Heart left ventricle (tissue), 16 donors: ENCODE measurements around the gene FAM241A. TPM values are rescaled to one million over a fixed set of nuclear protein-coding genes. Genes with fewer than 3 reads are reported as not detected.

Source experiments
- ATAC-seq, 4 donors: fragments of 200-7000 bp; cut with Tn5 transposase; one replicate each; pipeline ENCODE4 v1.9.1; 2020 to 2022; ENCODE audit warnings: moderate library complexity in 4 of 4, mild to moderate bottlenecking in 3 of 4, moderate number of reproducible peaks in 1 of 4
- DNase-seq, 5 donors: peaks; one replicate each; pipeline ENCODE4 v3.0.0-alpha.2; 2020
- H3K27ac ChIP-seq, 12 donors: fragments of 200-600 bp; sonication (generic) in 4 of 12; one replicate each; pipeline versions ENCODE4 v1.5.0 to v1.8.0; 2016 to 2022; ENCODE audit warnings: mild to moderate bottlenecking in 2 of 12
- H3K27me3 ChIP-seq, 9 donors: fragments of 200-600 bp; sonication (generic) in 2 of 9; one replicate each; pipeline versions ENCODE4 v1.5.1 to v1.8.0; 2016 to 2022; ENCODE audit warnings: mild to moderate bottlenecking in 3 of 9
- H3K36me3 ChIP-seq, 9 donors: fragments of 200-600 bp; sonication (generic) in 2 of 9; one replicate each; pipeline versions ENCODE4 v1.5.0 to v1.8.0; 2018 to 2022; ENCODE audit warnings: mild to moderate bottlenecking in 2 of 9
- H3K4me1 ChIP-seq, 12 donors: fragments of 200-600 bp; sonication (generic) in 4 of 12; one replicate each; pipeline versions ENCODE4 v1.5.0 to v1.8.0; 2016 to 2022; ENCODE audit warnings: mild to moderate bottlenecking in 3 of 12
- H3K4me3 ChIP-seq, 12 donors: fragments of 200-600 bp; sonication (generic) in 4 of 12; one replicate each; pipeline versions ENCODE4 v1.5.0 to v1.8.0; 2017 to 2022; ENCODE audit warnings: mild to moderate bottlenecking in 9 of 12, moderate library complexity in 4 of 12
- H3K9me3 ChIP-seq, 12 donors: fragments of 200-600 bp; sonication (generic) in 4 of 12; one replicate each; pipeline versions ENCODE4 v1.5.0 to v1.8.0; 2016 to 2022; ENCODE audit warnings: mild to moderate bottlenecking in 1 of 12
- CTCF ChIP-seq, 12 donors: fragments of 200-600 bp; sonication (generic) in 4 of 12; IDR thresholded peaks; one replicate each; pipeline versions ENCODE4 v1.5.0 to v1.8.0; 2018 to 2022; ENCODE audit warnings: antibody characterized with exemption in 12 of 12, mild to moderate bottlenecking in 5 of 12
- POLR2A ChIP-seq, 2 donors: fragments of 450-650 bp; IDR thresholded peaks; one replicate each; pipeline ENCODE4 v1.6.1; 2017; ENCODE audit warnings: antibody characterized with exemption in 2 of 2, mild to moderate bottlenecking in 2 of 2, moderate library complexity in 2 of 2
- WGBS, 4 donors: extraction: QIAGEN DNeasy Blood & Tissue Kit in 2 of 4; methylation state at CpG; one replicate each; pipeline versions ENCODE4 v1.1.5 to v1.1.7; 2013 to 2018; 5-methylcytosine and 5-hydroxymethylcytosine counted together
- intact Hi-C, 10 donors: fragments of 100-400 bp; cut with DNase I; formaldehyde crosslinking; loops; one replicate each; pipeline versions ENCODE4 v1.11.1 to v1.14.2; 2022
- polyA plus RNA-seq, 2 donors: library from polyadenylated mRNA; stranded (reverse); fragments of 200-250 nt; gene quantifications; one replicate each; pipeline ENCODE4 v1.2.3, GENCODE V29; 2013
- total RNA-seq, 9 donors: library from RNA; depleted of rRNA in 2 of 9; stranded (reverse); fragments of >200 nt in 2 of 9; fragmentation: NEBNext Ultra II Directional in 3 of 9; extraction: Animal tissue kit (Norgen Biotek cat#: 25700) in 3 of 9; gene quantifications; one replicate each; pipeline versions ENCODE4 v1.1.0 to v1.2.4, GENCODE V29; 2016 to 2023
- donor health status: ischemic (EF 13 %, LVEDD 7.1; RV severe dilation, severe dysfunction).
- donor health status: healthy with polysubstance abuse.
- donor health status: DM: no; HTN: yes; CAD: no.
- donor health status: DM: no; HTN: no; CAD: no.
- donor health status: ischemic (EF 25% LVEDD 6.9; RV normal size, moderate dysfunction).
- donor health status: ischemic (EF 25% LVEDD 5.7; RV mildly dilated, moderate dysfunction).
- donor health status: healthy.
- donor health status: DM: yes; HTN: yes; CAD: no.
- donor health status: ischemic (EF 35%, LVEDD 5.7; RV mildly dilated, moderate dysfunction).
- donor health status: nonischemic (EF 11% LVEDD 7.7; RV severe dilation, severe dysfunction).
- donor health status: DM: yes; HTN: yes; CAD: no.
- donor health status: PGD.
- donor health status: ischemic (EF 29% LVEDD 5.4; RV normal size, mild dysfunction).
- donor health status: nonischemic (EF 23%, LVEDD 6.1; RV moderate dilation, normal function).

Gene FAM241A
- total and polyA plus RNA-seq, 11 donors: 5.3 to 10.3 (median 7.9) TPM

- Histone ChIP-seq H3K9me3 (no peaks in the 10 kb centered on the region), H3K4me3 (no peak overlapping the region), H3K27me3 (no peaks in the 10 kb centered on the region), H3K36me3 (no peaks in the 10 kb centered on the region), H3K4me1 (peaks cover 0 to 30% (median 4%) of the 10 kb centered on the region in 12 donors), H3K27ac (peak overlapping the region in 4 of 12 donors; percentile 5 to 24 (median 14))
- no peak for TF ChIP-seq POLR2A (IDR thresholded peaks at IDR 0.05)
- ATAC-seq (peak in 1 of 4 donors; percentile 56), DNase-seq (no peak)
- intact Hi-C loops: loop anchor here in 4 of 10 donors (5.0 to 10.0 kb wide), 3 partner anchors 44 to 502 kb away; partner anchors contain the start of gene FAM241A (in 2 of the 4)
- WGBS, 4 donors: 46 to 55% (median 49%) methylated on average over 6 of the region's 6 CpGs
Measured at GRCh38 chr4:112102875-112103370, 42.3 kb upstream of the FAM241A start.

- Histone ChIP-seq H3K4me3 (no peak overlapping the region), H3K27me3 (no peaks in the 10 kb centered on the region), H3K4me1 (peaks cover 0 to 36% (median 5%) of the 10 kb centered on the region in 12 donors), H3K27ac (no peak overlapping the region), H3K36me3 (no peaks in the 10 kb centered on the region), H3K9me3 (no peaks in the 10 kb centered on the region)
- 70 to 81% (median 77%) methylated on average over 2 of the region's 2 CpGs for WGBS, 4 donors
- no peak for ATAC-seq
- DNase-seq: no peak
- intact Hi-C loops: loop anchor here in 4 of 10 donors (2.0 to 10.0 kb wide), 4 partner anchors 37 to 499 kb away; partner anchors contain the start of gene FAM241A (in 1 of the 4)
- TF ChIP-seq CTCF (IDR thresholded peaks at IDR 0.05): no peak
- TF ChIP-seq POLR2A (IDR thresholded peaks at IDR 0.05): no peak
Measured at GRCh38 chr4:112105201-112105969, 39.9 kb upstream of the FAM241A start.

- intact Hi-C loops: loop anchor here in 2 of 10 donors (5.0 to 10.0 kb wide), 2 partner anchors 33 to 495 kb away; no protein-coding TSS in a partner anchor
- WGBS, 4 donors: 40 to 56% (median 47%) methylated on average over 3 of the region's 3 CpGs
Measured at GRCh38 chr4:112109360-112110058, 35.7 kb upstream of the FAM241A start.

GRCh38 chr4:112110059-112110425, 35.2 kb upstream of the FAM241A start:
- TF ChIP-seq POLR2A (IDR thresholded peaks at IDR 0.05): no peak
- TF ChIP-seq CTCF (IDR thresholded peaks at IDR 0.05): no peak
- Histone ChIP-seq H3K9me3 (no peaks in the 10 kb centered on the region), H3K27me3 (no peaks in the 10 kb centered on the region), H3K4me1 (peaks cover 0 to 27% (median 2%) of the 10 kb centered on the region in 12 donors), H3K36me3 (no peaks in the 10 kb centered on the region), H3K27ac (peak overlapping the region in 10 of 12 donors; percentile 2 to 74 (median 54)), H3K4me3 (no peak overlapping the region)
- DNase-seq (no peak), ATAC-seq (no peak)
- 49 to 74% (median 60%) methylated on average over 1 of the region's 1 CpG for WGBS, 4 donors
- intact Hi-C loops: no loop called here

More at GRCh38 chr4:112109360-112110058, 35.7 kb upstream of the FAM241A start:
- no peaks in the 10 kb centered on the region for H3K36me3 ChIP-seq
- no peaks in the 10 kb centered on the region for H3K27me3 ChIP-seq
- ATAC-seq (peak; percentile 37 to 85 (median 60)), DNase-seq (no peak)
- no peak for TF ChIP-seq POLR2A (IDR thresholded peaks at IDR 0.05)
- no peak for TF ChIP-seq CTCF (IDR thresholded peaks at IDR 0.05)
- H3K9me3 ChIP-seq: no peaks in the 10 kb centered on the region
- peak overlapping the region in 10 of 12 donors; percentile 2 to 74 (median 54) for H3K27ac ChIP-seq
- H3K4me1 ChIP-seq: peaks cover 0 to 27% (median 2%) of the 10 kb centered on the region in 12 donors
- peak overlapping the region in 1 of 12 donors; percentile 5 for H3K4me3 ChIP-seq
